Upper lobe of left lung (tissue), 6 donors: ENCODE data around the gene FFAR2. TPM values are rescaled to one million over a fixed set of nuclear protein-coding genes. Genes with fewer than 3 reads are reported as not detected.
"Not testable (repeated sequence)": the region's sequence is repeated elsewhere in the genome, so short reads cannot be mapped to it uniquely, and the experiment has no call there.

Experiments used
- ATAC-seq, 2 donors: fragments of 200-7000 bp; cut with Tn5 transposase; one replicate each; pipeline ENCODE4 v1.9.1; 2022; ENCODE audit warnings: mild to moderate bottlenecking in 2 of 2, moderate library complexity in 2 of 2; ENCODE audit not compliant: low FRiP score in 2 of 2
- DNase-seq, 2 donors: peaks; one replicate each; pipeline ENCODE4 v3.0.0-alpha.2; 2019 to 2020
- H3K27ac ChIP-seq, 4 donors: fragments of 200-600 bp; sonication (generic); one replicate each; pipeline ENCODE4 v1.5.1; 2016 to 2019
- H3K27me3 ChIP-seq, 4 donors: fragments of 200-600 bp; sonication (generic); one replicate each; pipeline ENCODE4 v1.5.1; 2017 to 2019
- H3K36me3 ChIP-seq, 4 donors: fragments of 200-600 bp; sonication (generic); one replicate each; pipeline ENCODE4 v1.5.1; 2016 to 2019
- H3K4me1 ChIP-seq, 4 donors: fragments of 200-600 bp; sonication (generic); one replicate each; pipeline ENCODE4 v1.5.1; 2018 to 2019
- H3K4me3 ChIP-seq, 4 donors: fragments of 200-600 bp; sonication (generic); one replicate each; pipeline ENCODE4 v1.5.1; 2017 to 2019; ENCODE audit warnings: mild to moderate bottlenecking in 2 of 4, moderate library complexity in 1 of 4
- H3K9me3 ChIP-seq, 4 donors: fragments of 200-600 bp; sonication (generic); one replicate each; pipeline ENCODE4 v1.5.1; 2018 to 2019
- EP300 ChIP-seq, 4 donors: sonication (generic); formaldehyde crosslinking; IDR thresholded peaks; one replicate each; pipeline ENCODE4 v1.5.1; 2017; ENCODE audit warnings: antibody characterized with exemption in 4 of 4, control low read depth in 2 of 4
- POLR2A ChIP-seq, 4 donors: fragments of 450-650 bp; IDR thresholded peaks; one replicate each; pipeline ENCODE4 v1.5.1; 2016 to 2017; ENCODE audit warnings: antibody characterized with exemption in 4 of 4, mild to moderate bottlenecking in 2 of 4
- POLR2AphosphoS5 ChIP-seq, 2 donors: sonication (generic); formaldehyde crosslinking; IDR thresholded peaks; one replicate each; pipeline ENCODE4 v1.5.1; 2017; ENCODE audit warnings: antibody characterized with exemption in 2 of 2
- WGBS, 2 donors: methylation state at CpG; one replicate each; pipeline ENCODE4 v1.1.5; 2017 to 2018; 5-methylcytosine and 5-hydroxymethylcytosine counted together
- total RNA-seq, 6 donors: library from RNA; depleted of rRNA in 4 of 6; stranded (reverse); fragments of >200 nt in 4 of 6; gene quantifications; one replicate each; pipeline versions ENCODE4 v1.1.0 to v1.2.1, GENCODE V29; 2016 to 2021
- TF ChIP-seq, protein P1 (sequence below), 6 experiments: fragments of 450-650 bp in 4 of 6; fragments of 200-600 bp in 2 of 6; sonication (generic) in 2 of 6; IDR thresholded peaks; one replicate each; pipeline ENCODE4 v1.5.1; 2016 to 2019; ENCODE audit warnings: antibody characterized with exemption in 6 of 6
- donor health status: DM: no; HTN: no; CAD: no; lungs with moderate emphysema.
- donor health status: DM: no; HTN: yes; CAD: no; lungs with severe emphysema.

The FFAR2 gene
- total RNA-seq, 6 donors from 2014 or later = 0.22 to 9.0 (median 2.1) TPM; not detected in 1

DNA sequence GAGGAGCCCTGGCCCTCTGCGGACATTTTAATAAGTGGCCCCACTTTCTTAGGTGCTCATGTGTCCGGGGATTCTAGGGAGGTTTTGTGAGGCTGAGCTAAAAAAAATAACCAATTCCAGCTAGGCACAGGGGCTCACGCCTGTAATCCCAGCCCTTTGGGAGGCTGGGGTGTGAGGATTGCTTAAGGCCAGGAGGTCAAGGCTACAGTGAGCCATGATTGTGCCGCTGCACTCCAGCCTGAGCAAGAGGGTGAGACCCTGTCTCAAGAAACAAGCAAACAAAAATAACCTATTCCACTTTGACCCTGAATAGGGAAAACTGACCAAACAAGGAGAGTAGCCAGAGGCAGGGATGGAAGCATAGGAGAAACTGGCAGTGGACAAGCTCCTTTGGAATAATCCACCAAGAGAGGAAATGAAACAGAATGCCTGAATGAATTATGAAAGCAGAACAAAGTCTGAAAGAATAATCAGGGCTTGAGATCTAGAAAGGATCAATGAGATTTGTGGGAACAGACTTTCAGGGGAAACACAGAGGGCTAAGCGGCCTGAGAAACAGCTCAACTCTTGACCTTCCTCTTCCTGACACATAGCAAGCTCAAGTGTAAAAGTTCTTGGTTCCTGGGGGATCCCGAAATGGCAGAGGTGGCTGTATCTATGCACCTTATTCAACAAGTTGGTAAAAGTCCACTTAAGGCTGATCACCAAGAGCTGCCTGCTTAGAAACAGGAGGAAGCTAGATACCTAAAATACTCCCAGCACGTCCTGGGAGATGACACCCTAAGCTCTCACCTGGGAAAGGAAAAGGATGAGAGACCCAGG is 30.1 kb upstream of the FFAR2 start:
- H3K27me3 ChIP-seq = no peaks in the 10 kb centered on the region
- DNase-seq (no peak), ATAC-seq (no peak)
- no peak overlapping the region for H3K4me3 ChIP-seq
- peaks cover 0 to 7% (median 6%) of the 10 kb centered on the region in 4 donors for H3K4me1 ChIP-seq
- H3K36me3 ChIP-seq = no peaks in the 10 kb centered on the region
- H3K27ac ChIP-seq = no peak overlapping the region
- no peaks in the 10 kb centered on the region for H3K9me3 ChIP-seq
- WGBS, 2 donors = 69 to 75% methylated on average over 7 of the region's 7 CpGs
- TF ChIP-seq EP300 (IDR thresholded peaks at IDR 0.05) (no peak), POLR2AphosphoS5 (IDR thresholded peaks at IDR 0.05) (no peak), POLR2A (IDR thresholded peaks at IDR 0.05) (no peak)
- TF ChIP-seq, protein P1, sequence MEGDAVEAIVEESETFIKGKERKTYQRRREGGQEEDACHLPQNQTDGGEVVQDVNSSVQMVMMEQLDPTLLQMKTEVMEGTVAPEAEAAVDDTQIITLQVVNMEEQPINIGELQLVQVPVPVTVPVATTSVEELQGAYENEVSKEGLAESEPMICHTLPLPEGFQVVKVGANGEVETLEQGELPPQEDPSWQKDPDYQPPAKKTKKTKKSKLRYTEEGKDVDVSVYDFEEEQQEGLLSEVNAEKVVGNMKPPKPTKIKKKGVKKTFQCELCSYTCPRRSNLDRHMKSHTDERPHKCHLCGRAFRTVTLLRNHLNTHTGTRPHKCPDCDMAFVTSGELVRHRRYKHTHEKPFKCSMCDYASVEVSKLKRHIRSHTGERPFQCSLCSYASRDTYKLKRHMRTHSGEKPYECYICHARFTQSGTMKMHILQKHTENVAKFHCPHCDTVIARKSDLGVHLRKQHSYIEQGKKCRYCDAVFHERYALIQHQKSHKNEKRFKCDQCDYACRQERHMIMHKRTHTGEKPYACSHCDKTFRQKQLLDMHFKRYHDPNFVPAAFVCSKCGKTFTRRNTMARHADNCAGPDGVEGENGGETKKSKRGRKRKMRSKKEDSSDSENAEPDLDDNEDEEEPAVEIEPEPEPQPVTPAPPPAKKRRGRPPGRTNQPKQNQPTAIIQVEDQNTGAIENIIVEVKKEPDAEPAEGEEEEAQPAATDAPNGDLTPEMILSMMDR (IDR thresholded peaks at IDR 0.05) = no peak

DNA sequence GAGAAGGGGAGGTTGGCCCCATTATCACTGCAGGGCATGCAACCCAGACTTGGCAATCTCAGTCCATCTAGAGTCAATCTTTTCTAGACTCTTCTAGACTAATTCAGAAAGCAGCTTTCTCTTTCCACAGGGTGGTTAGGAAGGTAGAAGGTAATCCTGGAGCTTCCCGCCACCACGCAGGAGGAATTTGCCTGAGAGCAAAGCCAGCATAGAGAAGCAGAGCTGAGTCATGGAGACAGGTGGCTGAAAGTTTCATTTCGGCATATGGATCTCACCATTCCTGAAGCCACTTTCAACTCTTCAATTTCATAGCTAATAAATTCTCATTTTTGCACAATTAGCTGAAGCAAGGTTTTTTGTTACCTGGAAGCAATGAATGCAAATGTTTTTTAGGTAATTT is 29.0 kb upstream of the FFAR2 start:
- ATAC-seq = no peak
- Histone ChIP-seq H3K4me1 (peaks cover 0 to 7% (median 6%) of the 10 kb centered on the region in 4 donors), H3K27me3 (no peaks in the 10 kb centered on the region), H3K4me3 (no peak overlapping the region), H3K36me3 (no peaks in the 10 kb centered on the region), H3K27ac (no peak overlapping the region), H3K9me3 (no peaks in the 10 kb centered on the region)
- 85 to 91% methylated on average over 3 of the region's 3 CpGs for WGBS, 2 donors
- DNase-seq = no peak
- TF ChIP-seq EP300 (IDR thresholded peaks at IDR 0.05) (no peak), POLR2AphosphoS5 (IDR thresholded peaks at IDR 0.05) (no peak), POLR2A (IDR thresholded peaks at IDR 0.05) (no peak)
- TF ChIP-seq, protein P1 (IDR thresholded peaks at IDR 0.05) = no peak

DNA sequence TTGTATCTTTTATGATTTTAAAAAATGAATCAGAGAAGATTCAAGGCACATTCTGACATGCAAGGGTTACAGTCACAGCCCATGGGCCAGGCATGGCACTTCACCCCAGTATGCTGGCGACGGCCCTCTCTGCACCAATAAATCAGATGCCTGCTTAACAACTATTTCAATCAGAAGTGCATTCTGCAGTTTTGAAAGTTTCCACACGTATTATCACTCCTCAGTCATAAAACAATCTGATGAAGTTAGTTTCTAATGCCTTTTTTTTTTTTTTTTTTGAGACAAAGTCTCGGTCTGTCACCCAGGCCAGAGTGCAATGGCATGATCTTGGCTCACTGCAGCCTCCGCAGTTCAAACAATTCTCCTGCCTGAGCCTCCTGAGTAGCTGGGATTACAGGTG is 28.3 kb upstream of the FFAR2 start:
- Histone ChIP-seq H3K27me3 (no peaks in the 10 kb centered on the region), H3K27ac (no peak overlapping the region), H3K4me1 (peaks cover 0 to 7% (median 6%) of the 10 kb centered on the region in 4 donors), H3K36me3 (no peaks in the 10 kb centered on the region), H3K4me3 (no peak overlapping the region), H3K9me3 (no peaks in the 10 kb centered on the region)
- DNase-seq (no peak), ATAC-seq (no peak)
- TF ChIP-seq POLR2A (IDR thresholded peaks at IDR 0.05) = no peak
- no peak for TF ChIP-seq EP300 (IDR thresholded peaks at IDR 0.05)
- TF ChIP-seq POLR2AphosphoS5 (IDR thresholded peaks at IDR 0.05) = no peak
- WGBS, 2 donors = 77 to 88% methylated on average over 5 of the region's 5 CpGs

DNA sequence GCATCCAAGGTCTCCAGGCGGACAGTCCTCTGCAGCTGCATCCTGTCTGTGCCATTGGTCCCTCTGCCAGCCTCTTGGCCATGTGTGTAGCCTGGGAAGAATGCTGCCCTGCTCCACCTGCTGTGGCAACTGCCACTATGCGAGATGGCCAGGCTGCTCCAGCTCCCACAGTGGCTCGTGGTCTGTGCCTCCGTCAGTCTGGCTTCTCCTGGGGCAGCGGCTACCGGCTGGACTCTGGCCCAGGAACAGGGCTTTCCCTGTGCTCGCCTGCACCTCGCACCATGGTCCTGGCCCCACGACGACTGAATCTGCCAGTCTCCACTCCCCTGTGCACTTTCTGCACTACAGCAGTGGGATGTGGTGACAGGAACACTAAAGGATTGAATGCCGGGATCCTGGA is 26.7 kb upstream of the FFAR2 start:
- 83 to 89% methylated on average over 6 to 11 of the region's 11 CpGs for WGBS, 2 donors
- Histone ChIP-seq H3K27me3 (no peaks in the 10 kb centered on the region), H3K4me1 (peaks cover 0 to 7% (median 6%) of the 10 kb centered on the region in 4 donors), H3K36me3 (no peaks in the 10 kb centered on the region), H3K9me3 (no peaks in the 10 kb centered on the region), H3K27ac (no peak overlapping the region), H3K4me3 (no peak overlapping the region)
- DNase-seq (peak in 1 of 2 donors; percentile 37), ATAC-seq (no peak)
- TF ChIP-seq EP300 (IDR thresholded peaks at IDR 0.05) = no peak
- TF ChIP-seq, protein P1 (IDR thresholded peaks at IDR 0.05) = no peak
- no peak for TF ChIP-seq POLR2AphosphoS5 (IDR thresholded peaks at IDR 0.05)
- no peak for TF ChIP-seq POLR2A (IDR thresholded peaks at IDR 0.05)

DNA sequence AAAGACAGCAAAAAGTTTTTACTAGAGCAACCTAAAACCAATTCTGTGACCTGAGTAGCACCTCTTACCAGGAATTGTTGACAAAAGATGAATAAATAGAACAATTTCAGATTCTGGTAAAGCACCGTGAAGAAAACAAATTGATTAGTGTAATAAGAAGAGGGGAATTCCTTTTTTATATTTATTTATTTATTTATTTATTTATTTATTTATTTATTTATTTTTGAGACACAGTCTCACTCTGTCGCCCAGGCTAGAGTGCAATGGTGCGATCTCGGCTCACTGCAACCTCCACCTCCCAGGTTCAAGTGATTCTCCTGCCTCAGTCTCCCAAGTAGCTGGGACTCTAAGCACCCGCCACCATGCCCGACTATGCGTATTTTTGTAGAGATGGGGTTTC is 24.7 kb upstream of the FFAR2 start:
- peaks cover 5 to 14% (median 8%) of the 10 kb centered on the region in 4 donors for H3K4me1 ChIP-seq
- not testable (repeated sequence) for DNase-seq, H3K27me3 ChIP-seq, H3K27ac ChIP-seq, H3K4me3 ChIP-seq, H3K36me3 ChIP-seq, ATAC-seq, H3K9me3 ChIP-seq
- 92% methylated on average over 7 of the region's 7 CpGs for WGBS, 2 donors

DNA sequence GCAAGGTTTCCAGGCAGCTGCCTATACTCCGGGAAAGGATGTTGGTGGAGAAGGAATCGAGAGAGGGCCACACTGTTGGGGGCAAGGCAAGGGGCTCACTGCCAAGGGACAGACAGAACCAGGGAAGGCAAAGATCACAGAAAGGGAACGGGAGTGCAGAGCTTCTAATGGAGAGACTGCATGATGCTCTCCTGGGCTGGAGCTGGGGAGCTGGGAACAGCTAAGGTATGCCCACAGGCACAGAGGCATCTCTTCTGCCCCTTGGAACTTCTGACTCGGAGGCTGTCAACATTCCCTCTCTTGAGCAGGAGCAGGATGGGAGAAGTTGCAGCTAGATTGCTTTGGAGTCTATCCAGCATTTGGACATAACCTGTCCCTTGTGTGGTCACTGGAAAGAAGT is 22.4 kb upstream of the FFAR2 start:
- Histone ChIP-seq H3K36me3 (no peaks in the 10 kb centered on the region), H3K27ac (no peak overlapping the region), H3K4me3 (no peak overlapping the region), H3K27me3 (no peaks in the 10 kb centered on the region), H3K9me3 (no peaks in the 10 kb centered on the region), H3K4me1 (peaks cover 4 to 16% (median 12%) of the 10 kb centered on the region in 4 donors)
- WGBS, 2 donors = 80 to 81% methylated on average over 4 of the region's 4 CpGs
- DNase-seq = no peak
- no peak for ATAC-seq
- TF ChIP-seq EP300 (IDR thresholded peaks at IDR 0.05) (no peak), POLR2A (IDR thresholded peaks at IDR 0.05) (no peak), POLR2AphosphoS5 (IDR thresholded peaks at IDR 0.05) (no peak)
- TF ChIP-seq, protein P1 (IDR thresholded peaks at IDR 0.05) = no peak
